ENCODE measurements around the gene VILL. TPM values are rescaled to one million over a fixed set of nuclear protein-coding genes. Genes with fewer than 3 reads are reported as not detected.
A peak's percentile ranks its signal among the peaks of the same experiment; 100 is the strongest.

The VILL gene
- total and polyA plus RNA-seq, 12 donors, result 1.2 to 6.4 (median 2.4) TPM

GRCh38 chr3:37943631-37944314 lies 46.8 kb upstream of the VILL start:
- H3K27me3 ChIP-seq, result no peaks in the 10 kb centered on the region
- peak overlapping the region in 6 of 10 donors; percentile 5 to 84 (median 64) for H3K27ac ChIP-seq
- ATAC-seq (no peak), DNase-seq (no peak)
- no peak for TF ChIP-seq CTCF (IDR thresholded peaks at IDR 0.05)
- peaks cover 0 to 13% (median 0%) of the 10 kb centered on the region in 9 donors for H3K36me3 ChIP-seq
- 84 to 87% methylated on average over 8 of the region's 8 CpGs for WGBS, 2 donors
- peaks cover 26 to 83% (median 63%) of the 10 kb centered on the region in 9 donors for H3K4me1 ChIP-seq
- H3K4me3 ChIP-seq, result no peak overlapping the region
- H3K9me3 ChIP-seq, result no peaks in the 10 kb centered on the region
- intact Hi-C loops (cut with DNase I), result no loop called here

GRCh38 chr3:37944391-37944842 lies 46.2 kb upstream of the VILL start:
- peak overlapping the region in 3 of 10 donors; percentile 2 to 21 (median 14) for H3K4me3 ChIP-seq
- peak in 7 of 8 donors; percentile 36 to 67 (median 55) for ATAC-seq
- H3K9me3 ChIP-seq, result no peaks in the 10 kb centered on the region
- 25 to 39% methylated on average over 2 of the region's 2 CpGs for whole genome bisulfite sequencing, 2 donors
- intact Hi-C loops (cut with DNase I), result no loop called here
- H3K27ac ChIP-seq, result peak overlapping the region; percentile 29 to 84 (median 57)
- TF ChIP-seq CTCF (IDR thresholded peaks at IDR 0.05), result no peak
- H3K27me3 ChIP-seq, result no peaks in the 10 kb centered on the region
- peaks cover 0 to 17% (median 0%) of the 10 kb centered on the region in 9 donors for H3K36me3 ChIP-seq
- H3K4me1 ChIP-seq, result peaks cover 26 to 77% (median 63%) of the 10 kb centered on the region in 9 donors
- DNase-seq, result no peak

- peak in 1 of 8 donors; percentile 45 for ATAC-seq
- Histone ChIP-seq H3K27ac (peak overlapping the region in 9 of 10 donors; percentile 46 to 84 (median 57)), H3K36me3 (peaks cover 0 to 25% (median 0%) of the 10 kb centered on the region in 9 donors), H3K27me3 (no peaks in the 10 kb centered on the region), H3K9me3 (no peaks in the 10 kb centered on the region), H3K4me3 (peak overlapping the region in 1 of 10 donors; percentile 21), H3K4me1 (peaks cover 26 to 74% (median 61%) of the 10 kb centered on the region in 9 donors)
- intact Hi-C loops (cut with DNase I), result no loop called here
- TF ChIP-seq CTCF (IDR thresholded peaks at IDR 0.05), result no peak
- WGBS, 2 donors, result 58 to 74% methylated on average over 6 of the region's 6 CpGs
- no peak for DNase-seq
Observed at GRCh38 chr3:37945156-37945806, 45.3 kb upstream of the VILL start.

GRCh38 chr3:37945807-37946530 lies 44.6 kb upstream of the VILL start:
- intact Hi-C loops (cut with DNase I), result no loop called here

More at GRCh38 chr3:37945807-37946530, 44.6 kb upstream of the VILL start:
- WGBS, 2 donors, result 35 to 47% methylated on average over 8 of the region's 8 CpGs
- Histone ChIP-seq H3K36me3 (peaks cover 0 to 25% (median 0%) of the 10 kb centered on the region in 9 donors), H3K9me3 (no peaks in the 10 kb centered on the region), H3K4me3 (peak overlapping the region in 1 of 10 donors; percentile 21), H3K27ac (peak overlapping the region in 9 of 10 donors; percentile 46 to 84 (median 57)), H3K27me3 (no peaks in the 10 kb centered on the region), H3K4me1 (peaks cover 26 to 67% (median 54%) of the 10 kb centered on the region in 9 donors)
- no peak for DNase-seq
- TF ChIP-seq CTCF (IDR thresholded peaks at IDR 0.05), result no peak
- ATAC-seq, result peak; percentile 31 to 81 (median 68)
